Measurements from ENCODE around the gene EIF4EBP3.
"Not testable (repeated sequence)": the region's sequence is repeated elsewhere in the genome, so short reads cannot be mapped to it uniquely, and the experiment has no call there.

EIF4EBP3 gene

DNA sequence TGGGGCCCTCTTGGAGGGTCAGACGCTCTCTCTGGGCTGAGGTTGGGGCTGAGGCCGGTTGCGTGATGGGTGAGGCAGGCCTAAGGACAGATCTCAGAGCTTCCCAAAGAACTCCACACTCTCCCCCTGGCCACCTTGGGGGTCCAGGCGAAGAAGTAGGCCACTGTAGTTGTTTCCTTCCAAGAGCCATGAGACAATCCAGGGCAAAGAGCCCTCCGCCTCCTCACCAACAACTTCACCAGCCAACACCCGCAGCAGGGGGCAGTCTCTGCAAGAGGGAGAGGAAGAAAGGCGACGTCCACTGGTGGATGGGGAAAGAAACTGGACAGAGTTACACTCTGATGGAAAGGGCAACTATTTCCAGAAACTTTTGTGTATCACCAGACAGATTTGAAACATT is 27.8 kb downstream of the EIF4EBP3 start:
- H3K4me3 ChIP-seq (IDR thresholded peaks at IDR 0.05; ENCODE audit: insufficient read depth, low read depth, low read length), result no peak overlapping the region
- no peak for TF ChIP-seq CTCF (conservative IDR thresholded peaks at IDR 0.05; ENCODE audit: low read depth, low read length)
- H3K27me3 ChIP-seq (ENCODE audit: insufficient read depth, low read depth), result no peaks in the 10 kb centered on the region
- peaks cover 11% of the 10 kb centered on the region for H3K4me1 ChIP-seq (ENCODE audit: low read depth, poor library complexity, severe bottlenecking)
- H2AFZ ChIP-seq (ENCODE audit: low read depth), result no peak overlapping the region
- no peak overlapping the region for H3K4me2 ChIP-seq
- no peaks in the 10 kb centered on the region for H3K36me3 ChIP-seq (ENCODE audit: insufficient read depth)
- no peaks in the 10 kb centered on the region for H3K79me2 ChIP-seq (ENCODE audit: insufficient read depth, low read depth)
- no peaks in the 10 kb centered on the region for H4K20me1 ChIP-seq (ENCODE audit: insufficient read depth)
- no peak overlapping the region for H3K9ac ChIP-seq
- H3K27ac ChIP-seq, result no peak overlapping the region

GRCh38 chr5:140576776-140577201 is 29.3 kb downstream of the EIF4EBP3 start:
- TF ChIP-seq CTCF (conservative IDR thresholded peaks at IDR 0.05; ENCODE audit: low read depth, low read length), result no peak
- H3K4me1 ChIP-seq (ENCODE audit: low read depth, poor library complexity, severe bottlenecking), result peaks cover 8% of the 10 kb centered on the region
- no peak overlapping the region for H3K9ac ChIP-seq
- H4K20me1 ChIP-seq (ENCODE audit: insufficient read depth), result no peaks in the 10 kb centered on the region
- H3K27me3 ChIP-seq (ENCODE audit: insufficient read depth, low read depth), result no peaks in the 10 kb centered on the region
- H2AFZ ChIP-seq (ENCODE audit: low read depth), result no peak overlapping the region
- no peak overlapping the region for H3K4me2 ChIP-seq
- H3K27ac ChIP-seq, result no peak overlapping the region
- no peaks in the 10 kb centered on the region for H3K36me3 ChIP-seq (ENCODE audit: insufficient read depth)
- H3K4me3 ChIP-seq (IDR thresholded peaks at IDR 0.05; ENCODE audit: insufficient read depth, low read depth, low read length), result no peak overlapping the region
- H3K79me2 ChIP-seq (ENCODE audit: insufficient read depth, low read depth), result no peaks in the 10 kb centered on the region

GRCh38 chr5:140579188-140579747 is 31.8 kb downstream of the EIF4EBP3 start:
- H3K79me2 ChIP-seq (ENCODE audit: insufficient read depth, low read depth); H2AFZ ChIP-seq (ENCODE audit: low read depth); H3K4me2 ChIP-seq; H3K27me3 ChIP-seq (ENCODE audit: insufficient read depth, low read depth); H3K4me3 ChIP-seq (IDR thresholded peaks at IDR 0.05; ENCODE audit: insufficient read depth, low read depth, low read length); H3K27ac ChIP-seq; H3K36me3 ChIP-seq (ENCODE audit: insufficient read depth); H3K4me1 ChIP-seq (ENCODE audit: low read depth, poor library complexity, severe bottlenecking); H4K20me1 ChIP-seq (ENCODE audit: insufficient read depth); H3K9ac ChIP-seq: not testable (repeated sequence)

GRCh38 chr5:140587495-140587894 is 40.0 kb downstream of the EIF4EBP3 start:
- no peak overlapping the region for H2AFZ ChIP-seq (ENCODE audit: low read depth)
- no peak overlapping the region for H3K4me3 ChIP-seq (IDR thresholded peaks at IDR 0.05; ENCODE audit: insufficient read depth, low read depth, low read length)
- H3K4me1 ChIP-seq (ENCODE audit: low read depth, poor library complexity, severe bottlenecking), result peaks cover 8% of the 10 kb centered on the region
- H4K20me1 ChIP-seq (ENCODE audit: insufficient read depth), result no peaks in the 10 kb centered on the region
- no peak overlapping the region for H3K27ac ChIP-seq
- no peaks in the 10 kb centered on the region for H3K79me2 ChIP-seq (ENCODE audit: insufficient read depth, low read depth)
- H3K36me3 ChIP-seq (ENCODE audit: insufficient read depth), result no peaks in the 10 kb centered on the region
- TF ChIP-seq CTCF (conservative IDR thresholded peaks at IDR 0.05; ENCODE audit: low read depth, low read length), result no peak
- no peak overlapping the region for H3K4me2 ChIP-seq
- H3K9ac ChIP-seq, result no peak overlapping the region
- no peaks in the 10 kb centered on the region for H3K27me3 ChIP-seq (ENCODE audit: insufficient read depth, low read depth)

- Histone ChIP-seq H3K79me2 (ENCODE audit: insufficient read depth, low read depth) (no peaks in the 10 kb centered on the region), H2AFZ (ENCODE audit: low read depth) (no peak overlapping the region), H3K4me3 (IDR thresholded peaks at IDR 0.05; ENCODE audit: insufficient read depth, low read depth, low read length) (no peak overlapping the region), H3K27me3 (ENCODE audit: insufficient read depth, low read depth) (no peaks in the 10 kb centered on the region), H3K27ac (no peak overlapping the region), H4K20me1 (ENCODE audit: insufficient read depth) (no peaks in the 10 kb centered on the region), H3K4me2 (no peak overlapping the region), H3K9ac (no peak overlapping the region), H3K36me3 (ENCODE audit: insufficient read depth) (no peaks in the 10 kb centered on the region), H3K4me1 (ENCODE audit: low read depth, poor library complexity, severe bottlenecking) (peaks cover 8% of the 10 kb centered on the region)
- no peak for TF ChIP-seq CTCF (conservative IDR thresholded peaks at IDR 0.05; ENCODE audit: low read depth, low read length)
Measured at GRCh38 chr5:140588311-140589070, 41.0 kb downstream of the EIF4EBP3 start.
